Endothelial cell of umbilical vein (primary cell): ENCODE data around the gene TARM1.

ENCODE experiments used
- POLR2A ChIP-seq: IDR thresholded peaks from 2 replicates; pipeline ENCODE4 v1.6.1; 2012; ENCODE audit warnings: low read depth, mild to moderate bottlenecking, control low read depth, low read length
- POLR2AphosphoS5 ChIP-seq: IDR thresholded peaks from 2 replicates; pipeline ENCODE4 v1.6.1; 2012; ENCODE audit warnings: low read depth, mild to moderate bottlenecking, control low read depth, low read length, moderate library complexity; ENCODE audit not compliant: insufficient read depth
- TF ChIP-seq, protein P1 (sequence below), 2 donors: IDR thresholded peaks; 1 replicate in 1 of 2; 2 replicates in 1 of 2; pipeline ENCODE4 v1.5.1; 2011; ENCODE audit warnings: low read length in 2 of 2, mild to moderate bottlenecking in 2 of 2, moderate library complexity in 2 of 2, control low read depth in 1 of 2, inconsistent platforms in 1 of 2, low read depth in 1 of 2; ENCODE audit not compliant: insufficient read depth in 1 of 2; ENCODE audit errors: extremely low read depth in 1 of 2

DNA sequence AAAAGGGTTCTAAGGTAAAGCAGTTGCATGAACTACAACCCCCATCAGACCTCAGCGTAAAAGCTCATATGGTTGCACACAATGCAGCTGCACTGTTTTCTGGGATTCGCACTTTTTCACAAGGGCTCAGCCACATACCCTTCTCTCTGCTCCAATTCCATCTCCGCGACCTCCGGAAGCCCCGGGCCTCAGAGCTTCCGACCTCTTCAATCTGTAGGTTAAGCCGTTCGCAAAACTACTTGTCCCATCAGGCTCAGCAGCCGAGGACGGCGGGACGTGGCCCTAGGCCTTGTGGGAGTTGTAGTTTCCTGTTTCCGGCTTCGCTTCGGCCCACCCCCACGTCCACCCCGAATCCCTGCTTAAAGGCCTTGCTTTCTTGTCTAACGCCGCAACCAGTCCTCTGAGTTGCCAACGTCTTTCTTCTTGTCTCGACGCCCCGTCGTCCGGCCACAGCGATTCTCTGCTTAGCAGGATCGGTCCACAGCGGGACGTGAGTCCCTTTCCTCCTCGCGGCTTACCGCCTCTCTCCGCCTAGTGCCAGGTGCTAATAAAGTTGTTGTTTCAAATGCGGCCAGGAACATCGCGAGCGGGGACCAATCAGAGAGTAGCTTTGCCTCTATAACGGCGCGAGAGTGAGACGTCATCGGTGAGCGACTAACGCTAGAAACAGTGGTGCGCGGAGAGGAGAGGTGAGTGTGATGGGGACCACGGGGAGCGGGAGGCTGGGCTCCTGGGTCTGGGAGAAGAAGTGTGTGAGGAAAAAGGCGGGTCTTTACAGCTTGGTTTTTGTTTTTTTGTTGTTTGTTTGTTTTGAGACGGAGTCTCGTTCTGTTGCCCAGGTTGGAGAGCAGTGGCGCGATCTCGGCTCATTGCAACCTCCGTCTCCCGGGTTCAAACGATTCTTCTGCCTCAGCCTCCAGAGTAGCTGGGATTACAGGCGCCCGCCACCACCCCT, 34.2 kb upstream of the TARM1 start, which contains the start of the genes PRPF31 and TFPT:
- TF ChIP-seq, protein P1, sequence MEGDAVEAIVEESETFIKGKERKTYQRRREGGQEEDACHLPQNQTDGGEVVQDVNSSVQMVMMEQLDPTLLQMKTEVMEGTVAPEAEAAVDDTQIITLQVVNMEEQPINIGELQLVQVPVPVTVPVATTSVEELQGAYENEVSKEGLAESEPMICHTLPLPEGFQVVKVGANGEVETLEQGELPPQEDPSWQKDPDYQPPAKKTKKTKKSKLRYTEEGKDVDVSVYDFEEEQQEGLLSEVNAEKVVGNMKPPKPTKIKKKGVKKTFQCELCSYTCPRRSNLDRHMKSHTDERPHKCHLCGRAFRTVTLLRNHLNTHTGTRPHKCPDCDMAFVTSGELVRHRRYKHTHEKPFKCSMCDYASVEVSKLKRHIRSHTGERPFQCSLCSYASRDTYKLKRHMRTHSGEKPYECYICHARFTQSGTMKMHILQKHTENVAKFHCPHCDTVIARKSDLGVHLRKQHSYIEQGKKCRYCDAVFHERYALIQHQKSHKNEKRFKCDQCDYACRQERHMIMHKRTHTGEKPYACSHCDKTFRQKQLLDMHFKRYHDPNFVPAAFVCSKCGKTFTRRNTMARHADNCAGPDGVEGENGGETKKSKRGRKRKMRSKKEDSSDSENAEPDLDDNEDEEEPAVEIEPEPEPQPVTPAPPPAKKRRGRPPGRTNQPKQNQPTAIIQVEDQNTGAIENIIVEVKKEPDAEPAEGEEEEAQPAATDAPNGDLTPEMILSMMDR (IDR thresholded peaks at IDR 0.05; ENCODE audit: extremely low read depth in 1 of 2, insufficient read depth in 1 of 2, low read depth in 1 of 2, low read length in 2 of 2) = no peak
- TF ChIP-seq POLR2AphosphoS5 (peak; percentile 64), POLR2A (peak; percentile 71)
